SK-N-MC (cell line): ENCODE data around the gene MCOLN3.

Experiments used
- EZH2 ChIP-seq: fragments of 200-600 bp; sonication (generic); IDR thresholded peaks from one replicate; pipeline ENCODE4 v1.6.1; 2017; ENCODE audit warnings: antibody characterized with exemption
- POLR2AphosphoS5 ChIP-seq: IDR thresholded peaks from 2 replicates; pipeline ENCODE4 v1.6.1; 2012; ENCODE audit warnings: mild to moderate bottlenecking, low read depth, low read length, borderline replicate concordance

DNA sequence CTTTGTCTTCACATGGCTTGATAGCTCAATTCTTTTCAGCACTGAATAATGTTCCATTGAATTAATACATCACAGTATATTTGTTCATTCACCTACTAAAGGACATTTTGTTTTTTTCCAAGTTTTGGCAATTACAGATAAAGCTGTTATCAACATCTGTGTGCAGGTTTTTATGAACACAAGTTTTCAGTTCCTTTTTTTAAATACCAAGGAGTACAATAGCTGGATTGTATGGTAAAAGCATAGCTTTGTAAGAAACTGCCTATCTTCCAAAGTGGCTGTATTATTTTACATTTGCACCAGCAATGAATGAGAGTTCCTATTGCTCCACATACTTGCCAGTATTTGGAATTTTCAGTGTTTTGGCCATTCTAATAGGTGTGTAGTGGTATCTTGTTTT is 46.6 kb downstream of the MCOLN3 start:
- TF ChIP-seq POLR2AphosphoS5 (no peak), EZH2 (no peak)
